Measurements from ENCODE around the gene MRAP2.
"Not testable (repeated sequence)": the region's sequence is repeated elsewhere in the genome, so short reads cannot be mapped to it uniquely, and the experiment has no call there.

Gene MRAP2

DNA sequence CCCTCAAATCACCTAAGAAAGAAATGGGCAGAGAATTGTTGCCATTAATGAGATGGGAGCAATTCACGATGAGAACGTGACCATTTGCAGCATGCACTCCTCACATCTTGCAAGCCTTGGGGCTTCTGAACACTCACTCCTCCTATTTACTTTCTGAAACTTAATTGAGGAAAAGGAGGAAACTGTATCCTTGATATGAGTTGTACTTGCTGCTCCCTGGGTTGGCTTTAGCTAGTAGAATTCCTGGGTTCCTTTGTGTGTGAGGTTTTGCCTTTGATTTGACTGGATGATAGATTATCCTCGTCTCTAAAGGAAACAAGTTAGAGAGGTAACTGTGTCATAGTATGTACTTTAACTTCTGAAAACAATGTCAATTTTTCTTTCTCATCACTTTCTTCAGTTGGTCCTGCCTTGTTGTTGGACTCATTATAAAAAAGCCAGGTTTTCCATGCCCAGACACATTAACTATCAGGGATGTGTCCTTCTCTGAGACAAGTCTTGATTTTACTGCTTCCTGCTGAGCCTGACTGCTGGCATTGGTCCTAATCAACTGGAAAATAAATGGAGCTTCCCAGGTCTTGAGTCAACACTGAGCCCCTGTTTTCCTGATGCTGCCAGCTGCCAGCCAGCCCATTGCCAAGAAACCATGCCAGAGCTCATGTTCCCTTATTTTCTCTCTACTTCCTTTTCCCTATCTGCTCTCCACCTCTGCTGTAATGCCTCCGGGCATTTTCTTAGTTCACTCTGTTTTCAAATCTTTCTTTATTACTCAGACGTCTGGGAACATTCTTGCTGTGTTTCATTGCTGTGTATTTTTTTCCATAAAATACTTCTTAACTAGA lies 6.0 kb upstream of the MRAP2 start:
- Histone ChIP-seq H3K4me1 (ENCODE audit: control insufficient read depth in 1 of 2, insufficient read depth in 2 of 2, low read length in 2 of 2) (peaks cover 13 to 22% of the 10 kb centered on the region in 2 donors), H3K27me3 (ENCODE audit: control insufficient read depth in 1 of 2, insufficient read depth in 2 of 2, low read length in 2 of 2) (no peaks in the 10 kb centered on the region), H3K9ac (ENCODE audit: low read depth in 1 of 2, low read length in 2 of 2) (no peak overlapping the region), H3K27ac (ENCODE audit: low read depth, low read length) (no peak overlapping the region), H3K9me3 (ENCODE audit: control insufficient read depth in 1 of 2, low read length in 2 of 2) (no peaks in the 10 kb centered on the region), H3K36me3 (ENCODE audit: control insufficient read depth in 1 of 2, insufficient read depth in 2 of 2, low read length in 2 of 2) (no peaks in the 10 kb centered on the region), H3K4me3 (ENCODE audit: low read depth in 1 of 2, low read length in 2 of 2) (peak overlapping the region in 1 of 2 donors; percentile 19)

- H3K4me1 ChIP-seq (ENCODE audit: control insufficient read depth in 1 of 2, insufficient read depth in 2 of 2, low read length in 2 of 2), result peaks cover 19 to 22% of the 10 kb centered on the region in 2 donors
- no peaks in the 10 kb centered on the region for H3K36me3 ChIP-seq (ENCODE audit: control insufficient read depth in 1 of 2, insufficient read depth in 2 of 2, low read length in 2 of 2)
- H3K27me3 ChIP-seq (ENCODE audit: control insufficient read depth in 1 of 2, insufficient read depth in 2 of 2, low read length in 2 of 2), result peaks cover 3 to 5% of the 10 kb centered on the region in 2 donors
- no peaks in the 10 kb centered on the region for H3K9me3 ChIP-seq (ENCODE audit: control insufficient read depth in 1 of 2, low read length in 2 of 2)
- H3K27ac ChIP-seq (ENCODE audit: low read depth, low read length), result no peak overlapping the region
- H3K4me3 ChIP-seq (ENCODE audit: low read depth in 1 of 2, low read length in 2 of 2), result no peak overlapping the region
- no peak overlapping the region for H3K9ac ChIP-seq (ENCODE audit: low read depth in 1 of 2, low read length in 2 of 2)
Measured at GRCh38 chr6:84028350-84028749, 5.2 kb upstream of the MRAP2 start.

DNA sequence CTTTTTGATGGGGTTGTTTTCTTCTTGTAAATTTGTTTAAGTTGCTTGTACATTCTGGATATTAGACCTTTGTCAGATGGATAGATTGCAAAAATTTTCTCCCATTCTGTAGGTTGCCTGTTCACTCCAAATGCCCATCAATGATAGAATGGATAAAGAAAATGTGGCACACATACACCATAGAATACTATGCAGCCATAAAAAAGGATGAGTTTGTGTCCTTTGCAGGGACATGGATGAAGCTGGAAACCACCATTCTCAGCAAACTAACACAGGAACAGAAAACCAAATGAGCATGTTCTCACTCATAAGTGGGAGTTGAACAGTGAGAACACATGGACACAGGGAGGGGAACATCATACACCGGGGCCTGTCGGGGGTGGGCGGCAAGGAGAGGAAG lies 1.6 kb upstream of the MRAP2 start:
- H3K27ac ChIP-seq (ENCODE audit: low read depth, low read length); H3K9ac ChIP-seq (ENCODE audit: low read depth in 1 of 2, low read length in 2 of 2); H3K4me3 ChIP-seq (ENCODE audit: low read depth in 1 of 2, low read length in 2 of 2); H3K9me3 ChIP-seq (ENCODE audit: control insufficient read depth in 1 of 2, low read length in 2 of 2); H3K27me3 ChIP-seq (ENCODE audit: control insufficient read depth in 1 of 2, insufficient read depth in 2 of 2, low read length in 2 of 2); H3K36me3 ChIP-seq (ENCODE audit: control insufficient read depth in 1 of 2, insufficient read depth in 2 of 2, low read length in 2 of 2): not testable (repeated sequence)
- H3K4me1 ChIP-seq (ENCODE audit: control insufficient read depth in 1 of 2, insufficient read depth in 2 of 2, low read length in 2 of 2), result peaks cover 22 to 23% of the 10 kb centered on the region in 2 donors

- Histone ChIP-seq H3K4me1 (ENCODE audit: control insufficient read depth in 1 of 2, insufficient read depth in 2 of 2, low read length in 2 of 2) (peaks cover 10 to 18% of the 10 kb centered on the region in 2 donors), H3K9me3 (ENCODE audit: control insufficient read depth in 1 of 2, low read length in 2 of 2) (no peaks in the 10 kb centered on the region), H3K4me3 (ENCODE audit: low read depth in 1 of 2, low read length in 2 of 2) (no peak overlapping the region), H3K27me3 (ENCODE audit: control insufficient read depth in 1 of 2, insufficient read depth in 2 of 2, low read length in 2 of 2) (peaks cover 4 to 7% of the 10 kb centered on the region in 2 donors), H3K36me3 (ENCODE audit: control insufficient read depth in 1 of 2, insufficient read depth in 2 of 2, low read length in 2 of 2) (no peaks in the 10 kb centered on the region), H3K27ac (ENCODE audit: low read depth, low read length) (no peak overlapping the region), H3K9ac (ENCODE audit: low read depth in 1 of 2, low read length in 2 of 2) (no peak overlapping the region)
Measured at GRCh38 chr6:84035484-84035883, 1.9 kb downstream of the MRAP2 start.

GRCh38 chr6:84037425-84038089 lies 4.0 kb downstream of the MRAP2 start:
- no peaks in the 10 kb centered on the region for H3K9me3 ChIP-seq (ENCODE audit: control insufficient read depth in 1 of 2, low read length in 2 of 2)
- H3K27ac ChIP-seq (ENCODE audit: low read depth, low read length), result no peak overlapping the region
- H3K4me3 ChIP-seq (ENCODE audit: low read depth in 1 of 2, low read length in 2 of 2), result no peak overlapping the region
- H3K4me1 ChIP-seq (ENCODE audit: control insufficient read depth in 1 of 2, insufficient read depth in 2 of 2, low read length in 2 of 2), result peaks cover 10 to 18% of the 10 kb centered on the region in 2 donors
- no peak overlapping the region for H3K9ac ChIP-seq (ENCODE audit: low read depth in 1 of 2, low read length in 2 of 2)
- H3K36me3 ChIP-seq (ENCODE audit: control insufficient read depth in 1 of 2, insufficient read depth in 2 of 2, low read length in 2 of 2), result no peaks in the 10 kb centered on the region
- H3K27me3 ChIP-seq (ENCODE audit: control insufficient read depth in 1 of 2, insufficient read depth in 2 of 2, low read length in 2 of 2), result peaks cover 4 to 7% of the 10 kb centered on the region in 2 donors

- Histone ChIP-seq H3K36me3 (ENCODE audit: control insufficient read depth in 1 of 2, insufficient read depth in 2 of 2, low read length in 2 of 2) (no peaks in the 10 kb centered on the region), H3K4me3 (ENCODE audit: low read depth in 1 of 2, low read length in 2 of 2) (no peak overlapping the region), H3K27me3 (ENCODE audit: control insufficient read depth in 1 of 2, insufficient read depth in 2 of 2, low read length in 2 of 2) (peaks cover 0 to 3% of the 10 kb centered on the region in 2 donors), H3K4me1 (ENCODE audit: control insufficient read depth in 1 of 2, insufficient read depth in 2 of 2, low read length in 2 of 2) (no peaks in the 10 kb centered on the region), H3K9me3 (ENCODE audit: control insufficient read depth in 1 of 2, low read length in 2 of 2) (no peaks in the 10 kb centered on the region), H3K9ac (ENCODE audit: low read depth in 1 of 2, low read length in 2 of 2) (no peak overlapping the region), H3K27ac (ENCODE audit: low read depth, low read length) (no peak overlapping the region)
Measured at GRCh38 chr6:84042603-84043002, 9.0 kb downstream of the MRAP2 start.

DNA sequence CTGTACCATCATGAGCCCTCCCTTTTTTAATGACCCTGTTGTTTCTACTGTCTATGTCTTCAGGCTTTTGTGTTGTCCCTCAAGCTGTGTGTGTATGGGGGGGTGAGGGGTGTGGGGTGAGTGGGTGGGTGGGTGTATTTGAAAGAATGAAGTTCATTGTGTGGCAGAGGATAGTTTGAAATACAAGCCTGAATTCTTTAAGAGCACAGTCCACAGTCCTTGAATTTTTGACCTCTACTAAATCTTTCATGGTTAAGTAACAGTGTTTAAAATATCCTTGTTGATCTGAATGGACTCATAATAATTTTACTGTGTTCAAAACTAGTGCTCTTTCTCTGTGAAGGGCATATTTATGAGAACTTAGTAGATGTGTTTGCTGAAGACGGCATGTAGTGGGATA lies 10.0 kb downstream of the MRAP2 start:
- Histone ChIP-seq H3K27me3 (ENCODE audit: control insufficient read depth in 1 of 2, insufficient read depth in 2 of 2, low read length in 2 of 2) (no peaks in the 10 kb centered on the region), H3K9me3 (ENCODE audit: control insufficient read depth in 1 of 2, low read length in 2 of 2) (no peaks in the 10 kb centered on the region), H3K9ac (ENCODE audit: low read depth in 1 of 2, low read length in 2 of 2) (no peak overlapping the region), H3K4me3 (ENCODE audit: low read depth in 1 of 2, low read length in 2 of 2) (no peak overlapping the region), H3K36me3 (ENCODE audit: control insufficient read depth in 1 of 2, insufficient read depth in 2 of 2, low read length in 2 of 2) (no peaks in the 10 kb centered on the region), H3K4me1 (ENCODE audit: control insufficient read depth in 1 of 2, insufficient read depth in 2 of 2, low read length in 2 of 2) (no peaks in the 10 kb centered on the region), H3K27ac (ENCODE audit: low read depth, low read length) (no peak overlapping the region)

DNA sequence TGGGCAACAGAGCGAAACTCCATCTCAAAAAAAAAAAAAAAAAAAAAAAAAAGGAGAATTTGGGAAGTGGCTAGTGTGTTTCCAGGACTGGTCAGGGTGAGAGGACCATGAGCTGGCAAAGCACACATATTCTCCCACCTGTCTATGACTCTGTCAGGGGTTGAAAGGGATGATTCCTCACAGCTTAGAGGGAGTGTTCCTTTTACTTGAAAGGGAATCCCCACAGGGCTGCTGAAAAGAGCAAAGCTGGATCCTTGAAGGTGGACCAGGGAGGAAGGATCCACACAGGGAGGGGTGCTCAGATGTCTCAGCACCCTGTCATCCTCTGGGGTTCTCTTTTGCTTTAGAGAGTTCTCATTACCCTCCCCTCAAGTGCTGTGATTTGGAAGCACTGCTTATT lies 13.2 kb downstream of the MRAP2 start:
- Histone ChIP-seq H3K36me3 (ENCODE audit: control insufficient read depth in 1 of 2, insufficient read depth in 2 of 2, low read length in 2 of 2) (no peaks in the 10 kb centered on the region), H3K9me3 (ENCODE audit: control insufficient read depth in 1 of 2, low read length in 2 of 2) (no peaks in the 10 kb centered on the region), H3K27me3 (ENCODE audit: control insufficient read depth in 1 of 2, insufficient read depth in 2 of 2, low read length in 2 of 2) (no peaks in the 10 kb centered on the region), H3K9ac (ENCODE audit: low read depth in 1 of 2, low read length in 2 of 2) (no peak overlapping the region), H3K4me3 (ENCODE audit: low read depth in 1 of 2, low read length in 2 of 2) (no peak overlapping the region), H3K27ac (ENCODE audit: low read depth, low read length) (no peak overlapping the region), H3K4me1 (ENCODE audit: control insufficient read depth in 1 of 2, insufficient read depth in 2 of 2, low read length in 2 of 2) (no peaks in the 10 kb centered on the region)

GRCh38 chr6:84048588-84048987 lies 15.0 kb downstream of the MRAP2 start:
- Histone ChIP-seq H3K27ac (ENCODE audit: low read depth, low read length) (no peak overlapping the region), H3K27me3 (ENCODE audit: control insufficient read depth in 1 of 2, insufficient read depth in 2 of 2, low read length in 2 of 2) (no peaks in the 10 kb centered on the region), H3K9me3 (ENCODE audit: control insufficient read depth in 1 of 2, low read length in 2 of 2) (no peaks in the 10 kb centered on the region), H3K4me3 (ENCODE audit: low read depth in 1 of 2, low read length in 2 of 2) (no peak overlapping the region), H3K36me3 (ENCODE audit: control insufficient read depth in 1 of 2, insufficient read depth in 2 of 2, low read length in 2 of 2) (no peaks in the 10 kb centered on the region), H3K9ac (ENCODE audit: low read depth in 1 of 2, low read length in 2 of 2) (no peak overlapping the region), H3K4me1 (ENCODE audit: control insufficient read depth in 1 of 2, insufficient read depth in 2 of 2, low read length in 2 of 2) (no peaks in the 10 kb centered on the region)

DNA sequence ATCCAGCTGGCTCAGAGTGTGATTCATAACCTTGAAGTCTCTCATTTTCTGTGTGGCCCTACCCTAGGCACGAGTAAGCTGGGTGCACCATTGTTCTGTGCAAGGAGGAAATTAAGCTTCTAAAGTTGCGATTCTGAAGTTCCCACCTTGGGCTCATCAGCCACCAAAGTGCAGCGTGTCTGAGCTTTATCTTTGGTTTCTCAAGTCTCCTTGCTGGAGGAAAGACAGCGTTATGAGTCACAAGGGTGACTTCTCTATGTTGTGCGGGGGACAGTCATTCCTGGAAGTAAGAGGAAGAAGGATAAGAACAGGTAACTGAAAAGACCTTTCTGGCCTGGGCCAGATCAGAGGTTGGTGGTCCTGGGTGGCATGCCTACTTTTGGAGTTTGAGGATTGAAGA lies 16.8 kb downstream of the MRAP2 start:
- Histone ChIP-seq H3K27ac (ENCODE audit: low read depth, low read length) (no peak overlapping the region), H3K9me3 (ENCODE audit: control insufficient read depth in 1 of 2, low read length in 2 of 2) (no peaks in the 10 kb centered on the region), H3K4me3 (ENCODE audit: low read depth in 1 of 2, low read length in 2 of 2) (no peak overlapping the region), H3K27me3 (ENCODE audit: control insufficient read depth in 1 of 2, insufficient read depth in 2 of 2, low read length in 2 of 2) (no peaks in the 10 kb centered on the region), H3K36me3 (ENCODE audit: control insufficient read depth in 1 of 2, insufficient read depth in 2 of 2, low read length in 2 of 2) (no peaks in the 10 kb centered on the region), H3K9ac (ENCODE audit: low read depth in 1 of 2, low read length in 2 of 2) (no peak overlapping the region), H3K4me1 (ENCODE audit: control insufficient read depth in 1 of 2, insufficient read depth in 2 of 2, low read length in 2 of 2) (no peaks in the 10 kb centered on the region)

Data from duodenal mucosa (tissue), 2 donors.